K562 (cell line): ENCODE measurements around the gene MOB1B. TPM values are rescaled to one million over a fixed set of nuclear protein-coding genes. Genes with fewer than 3 reads are reported as not detected.

ENCODE experiments used
- CBFA2T2 ChIP-seq: fragments of 450-650 bp; conservative IDR thresholded peaks from 2 replicates; pipeline ENCODE4 v1.6.1; 2017; ENCODE audit warnings: mild to moderate bottlenecking
- CGGBP1 ChIP-seq: fragments of 250-450 bp; sonication (Bioruptor Pico); IDR thresholded peaks from 2 replicates; pipeline ENCODE4 v1.9.0; 2021; ENCODE audit warnings: mild to moderate bottlenecking
- CHAMP1 ChIP-seq: fragments of 450-650 bp; IDR thresholded peaks from 2 replicates; pipeline ENCODE4 v1.6.1; 2016; ENCODE audit warnings: mild to moderate bottlenecking
- EGR1 ChIP-seq: fragments of 450-650 bp; conservative IDR thresholded peaks from 2 replicates; pipeline ENCODE4 v1.6.1; 2017; ENCODE audit warnings: mild to moderate bottlenecking
- LEF1 ChIP-seq: fragments of 450-650 bp; IDR thresholded peaks from 2 replicates; pipeline ENCODE4 v1.6.1; 2016; ENCODE audit warnings: mild to moderate bottlenecking
- MLLT1 ChIP-seq, 2 experiments: fragments of 450-650 bp; IDR thresholded peaks; 2 replicates each; pipeline ENCODE4 v1.6.1; 2016
- NEUROD1 ChIP-seq: fragments of 150-350 bp; IDR thresholded peaks from 2 replicates; pipeline ENCODE4 v1.6.1; 2014; ENCODE audit warnings: borderline replicate concordance, low read length, low read depth; ENCODE audit not compliant: partially characterized antibody
- POLR2H ChIP-seq: IDR thresholded peaks from 2 replicates; pipeline ENCODE4 v1.6.1; 2016; ENCODE audit warnings: missing genetic modification characterization, low read depth, mild to moderate bottlenecking, control low read depth, missing compliant biosample characterization, moderate library complexity
- VEZF1 ChIP-seq: fragments of 200-800 bp; sonication (Bioruptor generic); IDR thresholded peaks from 2 replicates; pipeline ENCODE4 v1.6.1; 2017; ENCODE audit warnings: missing genetic modification characterization, missing compliant biosample characterization
- ZBTB40 ChIP-seq, 2 experiments: fragments of 450-650 bp in 1 of 2; sonication (generic) in 1 of 2; formaldehyde crosslinking in 1 of 2; IDR thresholded peaks; 2 replicates each; pipeline versions ENCODE4 v1.7.1 to v1.9.0; 2016 to 2022; ENCODE audit warnings: inconsistent platforms in 1 of 2, mild to moderate bottlenecking in 1 of 2, missing genetic modification reagents in 1 of 2
- ZNF124 ChIP-seq: sonication (generic); formaldehyde crosslinking; IDR thresholded peaks from 2 replicates; pipeline ENCODE4 v1.8.1; 2022; ENCODE audit warnings: missing genetic modification reagents
- polyA plus RNA-seq, 8 experiments: library from polyadenylated mRNA; depleted of rRNA in 4 of 8; stranded (reverse) in 5 of 8; unstranded in 3 of 8; fragments of >200 nt; fragmentation: Nextera tagmentation in 2 of 8; fragmentation: Illumina TruSeq in 1 of 8; extraction: Ambion mirVana in 2 of 8; extraction: Trizol in 1 of 8; gene quantifications; 2 replicates each; pipeline versions ENCODE4 v1.2.1 to v1.2.3, GENCODE V29; 2011 to 2014; ENCODE audit warnings: inconsistent platforms in 1 of 8, missing spikeins in 1 of 8
- total RNA-seq, 7 experiments: library from RNA; depleted of rRNA in 6 of 7; stranded (reverse); fragments of >200 nt in 6 of 7; fragmentation: Illumina TruSeq in 2 of 7; extraction: Trizol in 2 of 7; gene quantifications; 2 replicates each; pipeline versions ENCODE4 v1.2.1 to v1.2.3, GENCODE V29; 2011 to 2021; ENCODE audit warnings: low replicate concordance in 1 of 7

Gene MOB1B
- total and polyA plus RNA-seq, 9 of the 15 experiments (the other 6 are each of a cell fraction or from before 2014, with no cell fraction given), result 8.4 to 37.8 (median 19.0) TPM

- TF ChIP-seq CHAMP1, result no peak
- no peak for TF ChIP-seq ZNF124
- no peak for TF ChIP-seq MLLT1 (IDR thresholded peaks at IDR 0.05)
- TF ChIP-seq EGR1, result peak; percentile 57
- no peak for TF ChIP-seq CGGBP1 (CRISPR knock-in tag)
- TF ChIP-seq VEZF1 (CRISPR knock-in tag), result peak; percentile 57
- TF ChIP-seq LEF1, result no peak
- no peak for TF ChIP-seq ZBTB40 (IDR thresholded peaks at IDR 0.05)
- no peak for TF ChIP-seq ZBTB40 (CRISPR knock-in tag; IDR thresholded peaks at IDR 0.05)
- TF ChIP-seq NEUROD1, result no peak
- peak; percentile 47 for TF ChIP-seq CBFA2T2
- TF ChIP-seq POLR2H, result no peak
These were observed 35.9 kb downstream of the MOB1B start (continued) for GRCh38 chr4:70938086-70938485.
